ENCODE measurements around the gene CRYBG1. TPM values are rescaled to one million over a fixed set of nuclear protein-coding genes. Genes with fewer than 3 reads are reported as not detected.

The CRYBG1 gene
- polyA plus RNA-seq, 2 of the 4 experiments (the other 2 are of a cell fraction) = 0.31 to 0.37 TPM

DNA sequence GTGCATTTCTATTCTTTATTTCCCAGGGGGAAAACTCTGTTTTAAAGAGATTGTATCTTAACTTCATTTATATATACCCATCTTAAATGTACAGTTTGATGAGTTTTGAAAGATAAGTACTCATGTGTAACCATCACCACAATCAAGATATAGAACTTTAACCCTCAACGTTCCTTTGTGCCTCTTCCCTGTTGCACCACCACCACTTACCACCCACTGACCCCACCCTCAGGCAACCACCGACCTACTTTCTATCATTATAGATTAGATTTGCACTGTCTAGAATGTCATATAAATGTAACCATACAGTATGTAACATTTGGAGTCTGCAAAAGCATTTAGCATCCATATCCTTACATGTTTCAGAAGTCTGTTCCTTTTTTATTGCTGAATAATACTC lies 147.8 kb downstream of the CRYBG1 start:
- Histone ChIP-seq H3K4me3 (no peak overlapping the region), H3K27ac (no peak overlapping the region), H3K4me1 (peaks cover 4% of the 10 kb centered on the region; the same call in 2 of the 3 replicates), H3K9me3 (no peaks in the 10 kb centered on the region), H3K4me2 (no peak overlapping the region)
- FAIRE-seq (no peak), DNase-seq (ENCODE audit: low read depth in 1 of 2, low spot score in 1 of 2) (no peak), ATAC-seq (no peak)
- POLR2A ChIA-PET = no interaction called here
- CTCF ChIA-PET = interaction anchor here (0.7 to 0.9 kb wide), 3 partner anchors 14 to 286 kb away, joined by 3 read pairs; no protein-coding TSS in a partner anchor
- TF ChIP-seq FOXS1 (CRISPR knock-in tag; IDR thresholded peaks at IDR 0.05) (no peak), RNF2 (IDR thresholded peaks at IDR 0.05; ENCODE audit: borderline replicate concordance, low read depth) (no peak), HOXB13 (CRISPR knock-in tag; IDR thresholded peaks at IDR 0.05; ENCODE audit: low read depth) (no peak)
- 60% methylated on average over 2 of the region's 2 CpGs for WGBS (ENCODE audit: missing lambda C conversion rate)

DNA sequence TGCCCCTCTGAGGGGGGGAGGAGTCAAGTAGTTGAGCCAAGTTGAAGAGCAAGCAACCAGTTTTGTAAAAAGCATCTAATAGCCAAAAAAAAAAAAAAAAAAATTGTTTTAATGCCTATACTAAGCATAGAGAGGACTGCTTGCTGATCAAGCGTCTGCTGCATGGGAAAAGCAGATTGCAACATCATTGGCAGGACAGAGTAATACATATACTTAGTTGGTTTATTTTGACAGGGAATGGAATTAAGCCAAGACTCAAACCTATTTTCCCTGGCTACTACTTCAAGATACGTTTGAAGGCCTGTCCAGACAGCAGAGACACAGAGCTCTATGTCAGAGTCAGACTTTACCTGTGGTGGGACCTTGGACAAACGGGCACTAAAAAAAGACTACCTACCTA lies 148.3 kb downstream of the CRYBG1 start:
- ChIA-PET CTCF (interaction anchor here (0.7 to 4.7 kb wide), 6 partner anchors 35 to 286 kb away, joined by 3 to 22 read pairs (median 3); no protein-coding TSS in a partner anchor), POLR2A (no interaction called here)
- Histone ChIP-seq H3K4me2 (no peak overlapping the region), H3K4me1 (peaks cover 6% of the 10 kb centered on the region; the same call in 2 of the 3 replicates), H3K27ac (no peak overlapping the region), H3K9me3 (no peaks in the 10 kb centered on the region), H3K4me3 (no peak overlapping the region)
- no peak for TF ChIP-seq USF2 (IDR thresholded peaks at IDR 0.05)
- TF ChIP-seq NPAS2 (CRISPR knock-in tag; IDR thresholded peaks at IDR 0.05; ENCODE audit: borderline replicate concordance) = no peak
- no peak for TF ChIP-seq ZFP36 (IDR thresholded peaks at IDR 0.05; ENCODE audit: borderline replicate concordance, partially characterized antibody)
- TF ChIP-seq TP53 (CRISPR knock-in tag; IDR thresholded peaks at IDR 0.05) = no peak
- no peak for TF ChIP-seq ZNF302 (CRISPR knock-in tag; IDR thresholded peaks at IDR 0.05)
- TF ChIP-seq EHMT2 (IDR thresholded peaks at IDR 0.05; ENCODE audit: low read depth) = no peak
- TF ChIP-seq POLR2A (IDR thresholded peaks at IDR 0.05; ENCODE audit: low read length) = no peak
- no peak for TF ChIP-seq RARB (CRISPR knock-in tag; IDR thresholded peaks at IDR 0.05)
- no peak for TF ChIP-seq SMC3 (IDR thresholded peaks at IDR 0.05)
- WGBS (ENCODE audit: missing lambda C conversion rate) = 68% methylated on average over 3 of the region's 3 CpGs
- ATAC-seq (no peak), DNase-seq (ENCODE audit: low read depth in 1 of 2, low spot score in 1 of 2) (no peak), FAIRE-seq (no peak)

GRCh38 chr6:106509420-106510089 lies 149.0 kb downstream of the CRYBG1 start:
- Histone ChIP-seq H3K4me3 (no peak overlapping the region), H3K9me3 (no peaks in the 10 kb centered on the region), H3K4me2 (peak overlapping the region; percentile 100), H3K27ac (no peak overlapping the region), H3K4me1 (peaks cover 9% of the 10 kb centered on the region; the same call in 2 of the 3 replicates)
- 89% methylated on average over 19 of the region's 25 CpGs for WGBS (ENCODE audit: missing lambda C conversion rate)
- no peak for ATAC-seq
- no peak for TF ChIP-seq FOXS1 (CRISPR knock-in tag; IDR thresholded peaks at IDR 0.05)
- no peak for TF ChIP-seq NR3C1 (IDR thresholded peaks at IDR 0.05)
- TF ChIP-seq BHLHE40 (IDR thresholded peaks at IDR 0.05; ENCODE audit: low read depth, low read length) = no peak
- no peak for FAIRE-seq
- ChIA-PET POLR2A (no interaction called here), CTCF (interaction anchor here (0.7 to 4.7 kb wide), 6 partner anchors 35 to 64 kb away, joined by 3 to 22 read pairs (median 3); no protein-coding TSS in a partner anchor)
- no peak for DNase-seq (ENCODE audit: low read depth in 1 of 2, low spot score in 1 of 2)

DNA sequence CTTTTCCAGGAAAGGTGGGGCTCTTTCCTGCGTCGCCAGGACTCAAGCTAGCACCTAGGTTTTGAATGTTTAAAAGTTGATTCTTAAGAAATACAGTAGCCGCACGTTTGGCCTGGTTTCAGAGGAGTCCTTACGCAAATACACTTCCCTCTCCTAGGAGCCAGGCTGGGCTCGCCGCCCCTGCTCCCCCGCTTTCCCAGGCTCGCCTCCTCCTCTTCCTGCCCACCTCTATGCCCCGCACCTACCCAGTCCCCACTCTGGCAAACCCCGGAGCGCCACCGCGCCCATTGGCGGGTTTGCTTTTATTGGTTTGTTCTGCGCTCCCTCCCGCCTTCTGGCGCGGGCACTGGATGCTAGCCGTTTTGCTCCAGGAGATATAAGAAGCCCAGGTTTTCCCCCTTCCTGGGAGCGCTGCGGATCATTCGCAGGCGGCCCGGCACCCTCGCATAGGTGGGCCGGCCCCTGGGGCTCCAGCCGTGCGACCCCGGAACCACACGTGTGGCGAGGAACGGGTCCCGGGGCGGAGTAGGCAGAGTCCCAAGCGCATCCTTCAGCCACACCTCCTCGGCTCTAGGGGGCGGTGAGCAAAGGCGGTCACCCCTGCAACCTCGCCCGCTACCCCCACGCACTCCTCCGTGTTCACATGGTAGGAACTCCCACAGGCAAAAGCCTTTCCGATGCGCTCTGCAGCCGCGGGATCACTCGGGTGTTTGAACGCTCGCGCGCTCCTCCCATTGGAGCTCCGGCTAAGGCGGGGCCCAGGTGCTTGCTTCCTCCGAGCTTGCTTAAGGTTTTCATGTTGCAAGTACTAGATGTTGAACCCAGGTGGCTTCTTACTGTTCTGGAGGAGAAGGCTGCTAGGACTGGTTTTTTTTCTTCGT lies 149.8 kb downstream of the CRYBG1 start:
- DNase-seq (ENCODE audit: low read depth in 1 of 2, low spot score in 1 of 2) (peak; percentile 48 to 52), FAIRE-seq (no peak), ATAC-seq (peak; percentile 78 to 80)
- TF ChIP-seq, protein P1, sequence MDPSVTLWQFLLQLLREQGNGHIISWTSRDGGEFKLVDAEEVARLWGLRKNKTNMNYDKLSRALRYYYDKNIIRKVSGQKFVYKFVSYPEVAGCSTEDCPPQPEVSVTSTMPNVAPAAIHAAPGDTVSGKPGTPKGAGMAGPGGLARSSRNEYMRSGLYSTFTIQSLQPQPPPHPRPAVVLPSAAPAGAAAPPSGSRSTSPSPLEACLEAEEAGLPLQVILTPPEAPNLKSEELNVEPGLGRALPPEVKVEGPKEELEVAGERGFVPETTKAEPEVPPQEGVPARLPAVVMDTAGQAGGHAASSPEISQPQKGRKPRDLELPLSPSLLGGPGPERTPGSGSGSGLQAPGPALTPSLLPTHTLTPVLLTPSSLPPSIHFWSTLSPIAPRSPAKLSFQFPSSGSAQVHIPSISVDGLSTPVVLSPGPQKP (IDR thresholded peaks at IDR 0.05; ENCODE audit: low read depth, low read length) = no peak
- TF ChIP-seq ESRRA (IDR thresholded peaks at IDR 0.05; ENCODE audit: borderline replicate concordance, low read length) (no peak), POLR2A (IDR thresholded peaks at IDR 0.05; ENCODE audit: low read length) (no peak), ZNF302 (CRISPR knock-in tag; IDR thresholded peaks at IDR 0.05) (no peak), BHLHE40 (IDR thresholded peaks at IDR 0.05; ENCODE audit: low read depth, low read length) (no peak), HDAC2 (IDR thresholded peaks at IDR 0.05) (no peak), NFE2L2 (conservative IDR thresholded peaks at IDR 0.05; ENCODE audit: low read length) (no peak), MYC (IDR thresholded peaks at IDR 0.05; ENCODE audit: borderline replicate concordance, low read length) (no peak), SREBF2 (IDR thresholded peaks at IDR 0.05) (no peak), GATA3 (IDR thresholded peaks at IDR 0.05; ENCODE audit: borderline replicate concordance) (no peak), EHF (CRISPR knock-in tag; IDR thresholded peaks at IDR 0.05) (no peak), ZFP36 (IDR thresholded peaks at IDR 0.05; ENCODE audit: borderline replicate concordance, partially characterized antibody) (no peak), FOXS1 (CRISPR knock-in tag; IDR thresholded peaks at IDR 0.05) (no peak), PHF8 (IDR thresholded peaks at IDR 0.05; ENCODE audit: borderline replicate concordance, low read depth) (no peak), RCOR1 (IDR thresholded peaks at IDR 0.05; ENCODE audit: low read depth, low read length) (no peak), RNF2 (IDR thresholded peaks at IDR 0.05; ENCODE audit: borderline replicate concordance, low read depth) (no peak)
- ChIA-PET CTCF (interaction anchor here (0.8 to 4.7 kb wide), 3 partner anchors 46 to 65 kb away, joined by 3 to 22 read pairs (median 3); no protein-coding TSS in a partner anchor), POLR2A (no interaction called here)
- Histone ChIP-seq H3K9me3 (no peaks in the 10 kb centered on the region), H3K4me1 (peaks cover 9% of the 10 kb centered on the region; the same call in 2 of the 3 replicates), H3K4me2 (peak overlapping the region; percentile 100), H3K27ac (peak overlapping the region in 1 of 2 experiments; percentile 78; a peak in 3 of 6 replicates), H3K4me3 (peak overlapping the region; percentile 70)
- WGBS (ENCODE audit: missing lambda C conversion rate) = 27% methylated on average over 24 of the region's 56 CpGs

Measured in A549 (cell line).